ACHN (cell line): Measurements from ENCODE around the gene HMGN3.

ENCODE experiments used
- DNase-seq: peaks from one replicate; pipeline ENCODE4 v3.0.0-alpha.2; 2015
- in situ Hi-C: cut with HindIII; loops from 2 replicates; pipeline ENCODE4 v1.10.0; 2017; ENCODE audit warnings: low sequenced_read_pairs, low pct_ligation_motif_present, low pct_unique_long_range_greater_than_20kb

Gene HMGN3

GRCh38 chr6:79196912-79197311 lies 37.6 kb downstream of the HMGN3 start:
- in situ Hi-C loops, result no loop called here
- DNase-seq, result no peak

- in situ Hi-C loops, result no loop called here
Observed at GRCh38 chr6:79193971-79194370, 40.5 kb downstream of the HMGN3 start.

GRCh38 chr6:79189760-79190350 lies 44.6 kb downstream of the HMGN3 start:
- no peak for DNase-seq
- in situ Hi-C loops, result no loop called here

More at GRCh38 chr6:79193971-79194370, 40.5 kb downstream of the HMGN3 start:
- DNase-seq, result no peak

- DNase-seq, result no peak
- in situ Hi-C loops, result no loop called here
Observed at GRCh38 chr6:79188885-79189480, 45.5 kb downstream of the HMGN3 start.

GRCh38 chr6:79188107-79188506 lies 46.4 kb downstream of the HMGN3 start:
- in situ Hi-C loops, result no loop called here
- DNase-seq, result no peak

- DNase-seq, result no peak
- in situ Hi-C loops, result no loop called here
Observed at GRCh38 chr6:79186564-79186963, 47.9 kb downstream of the HMGN3 start.

GRCh38 chr6:79184641-79185040 lies 49.8 kb downstream of the HMGN3 start:
- in situ Hi-C loops, result no loop called here
- DNase-seq, result no peak

GRCh38 chr6:79184086-79184485 lies 50.4 kb downstream of the HMGN3 start:
- DNase-seq, result no peak
- in situ Hi-C loops, result no loop called here

GRCh38 chr6:79180052-79180451 lies 54.4 kb downstream of the HMGN3 start:
- in situ Hi-C loops, result no loop called here
- DNase-seq, result no peak

- DNase-seq, result no peak
- in situ Hi-C loops, result no loop called here
Observed at GRCh38 chr6:79173378-79173777, 61.1 kb downstream of the HMGN3 start.

- peak; percentile 5 for DNase-seq
- in situ Hi-C loops, result no loop called here
Observed at GRCh38 chr6:79170959-79171358, 63.5 kb downstream of the HMGN3 start.

GRCh38 chr6:79170431-79170830 lies 64.1 kb downstream of the HMGN3 start:
- peak; percentile 9 for DNase-seq
- in situ Hi-C loops, result no loop called here

- DNase-seq, result no peak
- in situ Hi-C loops, result no loop called here
Observed at GRCh38 chr6:79168695-79168980, 65.8 kb downstream of the HMGN3 start.

- in situ Hi-C loops, result no loop called here
- DNase-seq, result no peak
Observed at GRCh38 chr6:79167931-79168694, 66.4 kb downstream of the HMGN3 start.

GRCh38 chr6:79159846-79160245 lies 74.6 kb downstream of the HMGN3 start:
- no peak for DNase-seq
- in situ Hi-C loops, result no loop called here

- in situ Hi-C loops, result no loop called here
- DNase-seq, result peak; percentile 94
Observed at GRCh38 chr6:79158856-79159516, 75.5 kb downstream of the HMGN3 start.

GRCh38 chr6:79157961-79158644 lies 76.4 kb downstream of the HMGN3 start:
- in situ Hi-C loops, result no loop called here
- DNase-seq, result peak; percentile 35

- DNase-seq, result no peak
- in situ Hi-C loops, result no loop called here
Observed at GRCh38 chr6:79152269-79152737, 82.2 kb downstream of the HMGN3 start.
